ENCODE data around the gene ARL3. TPM values are rescaled to one million over a fixed set of nuclear protein-coding genes. Genes with fewer than 3 reads are reported as not detected.
A peak's percentile ranks its signal among the peaks of the same experiment; 100 is the strongest.

The ARL3 gene
- total RNA-seq, 1 experiment from 2014 or later, result 16.5 TPM

DNA sequence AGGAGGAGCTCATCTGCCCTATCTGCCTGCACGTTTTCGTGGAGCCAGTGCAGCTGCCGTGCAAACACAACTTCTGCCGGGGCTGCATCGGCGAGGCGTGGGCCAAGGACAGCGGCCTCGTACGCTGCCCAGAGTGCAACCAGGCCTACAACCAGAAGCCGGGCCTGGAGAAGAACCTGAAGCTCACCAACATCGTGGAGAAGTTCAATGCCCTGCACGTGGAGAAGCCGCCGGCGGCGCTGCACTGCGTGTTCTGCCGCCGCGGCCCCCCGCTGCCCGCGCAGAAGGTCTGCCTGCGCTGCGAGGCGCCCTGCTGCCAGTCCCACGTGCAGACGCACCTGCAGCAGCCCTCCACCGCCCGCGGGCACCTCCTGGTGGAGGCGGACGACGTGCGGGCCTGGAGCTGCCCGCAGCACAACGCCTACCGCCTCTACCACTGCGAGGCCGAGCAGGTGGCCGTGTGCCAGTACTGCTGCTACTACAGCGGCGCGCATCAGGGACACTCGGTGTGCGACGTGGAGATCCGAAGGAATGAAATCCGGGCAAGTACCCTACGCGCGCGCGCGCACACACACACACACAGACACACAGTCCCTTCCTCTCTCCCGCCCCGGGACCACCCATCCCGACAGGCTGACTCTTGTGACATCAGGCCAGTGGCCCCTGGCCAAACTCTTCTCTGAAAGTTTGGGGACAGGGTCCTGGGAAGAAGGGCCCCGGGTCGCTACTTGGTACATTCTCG is 69.4 kb downstream of the ARL3 start:
- Mint-ChIP-seq H3K27ac (peak overlapping the region in 2 of 3 experiments; percentile 88 to 91; a peak in 2 of 7 replicates), H3K4me3 (peak overlapping the region; percentile 93 to 97), H3K4me1 (peaks cover 47% of the 10 kb centered on the region in 2 experiments), H3K27me3 (ENCODE audit: low read depth) (no peaks in the 10 kb centered on the region), H3K36me3 (ENCODE audit: insufficient read depth in 1 of 3, low read depth in 3 of 3) (peaks cover 0 to 4% (median 0%) of the 10 kb centered on the region in 3 experiments; a peak in 2 of 7 replicates), H3K9me3 (no peaks in the 10 kb centered on the region; a peak in 1 of 5 replicates)
- no peak overlapping the region for H3T11ph ChIP-seq (ENCODE audit: low read length)
- H4K91ac ChIP-seq (ENCODE audit: insufficient read length, low read depth, low read length), result no peak overlapping the region
- DNase-seq, result peak; percentile 89
- peaks cover 19% of the 10 kb centered on the region; the same call in 1 of the 2 replicates for H3K79me2 ChIP-seq (ENCODE audit: insufficient read depth, low read length)
- no peak overlapping the region for H2AK5ac ChIP-seq (ENCODE audit: insufficient read length, low read length)
- no peak overlapping the region for H2AFZ ChIP-seq (ENCODE audit: low read length)
- H3K4ac ChIP-seq (ENCODE audit: low read depth, low read length), result no peak overlapping the region
- TF ChIP-seq, protein P1, sequence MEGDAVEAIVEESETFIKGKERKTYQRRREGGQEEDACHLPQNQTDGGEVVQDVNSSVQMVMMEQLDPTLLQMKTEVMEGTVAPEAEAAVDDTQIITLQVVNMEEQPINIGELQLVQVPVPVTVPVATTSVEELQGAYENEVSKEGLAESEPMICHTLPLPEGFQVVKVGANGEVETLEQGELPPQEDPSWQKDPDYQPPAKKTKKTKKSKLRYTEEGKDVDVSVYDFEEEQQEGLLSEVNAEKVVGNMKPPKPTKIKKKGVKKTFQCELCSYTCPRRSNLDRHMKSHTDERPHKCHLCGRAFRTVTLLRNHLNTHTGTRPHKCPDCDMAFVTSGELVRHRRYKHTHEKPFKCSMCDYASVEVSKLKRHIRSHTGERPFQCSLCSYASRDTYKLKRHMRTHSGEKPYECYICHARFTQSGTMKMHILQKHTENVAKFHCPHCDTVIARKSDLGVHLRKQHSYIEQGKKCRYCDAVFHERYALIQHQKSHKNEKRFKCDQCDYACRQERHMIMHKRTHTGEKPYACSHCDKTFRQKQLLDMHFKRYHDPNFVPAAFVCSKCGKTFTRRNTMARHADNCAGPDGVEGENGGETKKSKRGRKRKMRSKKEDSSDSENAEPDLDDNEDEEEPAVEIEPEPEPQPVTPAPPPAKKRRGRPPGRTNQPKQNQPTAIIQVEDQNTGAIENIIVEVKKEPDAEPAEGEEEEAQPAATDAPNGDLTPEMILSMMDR (conservative IDR thresholded peaks at IDR 0.05), result peak; percentile 79
- H4K8ac ChIP-seq (replicated peaks; ENCODE audit: insufficient read length, low read depth, low read length), result no peak overlapping the region
- no peaks in the 10 kb centered on the region for H3K9me3 ChIP-seq (ENCODE audit: control insufficient read depth, low read depth, low read length)
- H3K27me3 ChIP-seq (ENCODE audit: insufficient read depth, low read length), result no peaks in the 10 kb centered on the region
- no peak overlapping the region for H4K5ac ChIP-seq (ENCODE audit: insufficient read length, low read depth, low read length)
- no peak overlapping the region for H3K27ac ChIP-seq (ENCODE audit: insufficient read length, low read depth, low read length)
- peak overlapping the region; percentile 72 for H3K18ac ChIP-seq (ENCODE audit: insufficient read length, low read depth, low read length)
- H3K4me2 ChIP-seq (ENCODE audit: insufficient read depth, insufficient read length, low read length), result peak overlapping the region; percentile 77
- no peak overlapping the region for H2BK20ac ChIP-seq (ENCODE audit: low read depth, low read length, poor library complexity, severe bottlenecking)
- H2BK12ac ChIP-seq (ENCODE audit: insufficient read length, low read depth, low read length), result no peak overlapping the region
- no peak overlapping the region for H3K23ac ChIP-seq (ENCODE audit: insufficient read length, low read depth, low read length)
- H3K4me1 ChIP-seq (ENCODE audit: insufficient read depth, low read length), result peaks cover 5% of the 10 kb centered on the region; the same call in 1 of the 2 replicates
- H2BK120ac ChIP-seq (ENCODE audit: low read depth, low read length, poor library complexity, severe bottlenecking), result no peak overlapping the region
- peaks cover 28% of the 10 kb centered on the region for H3K23me2 ChIP-seq (ENCODE audit: insufficient read length, low read depth, low read length, poor library complexity, severe bottlenecking)
- peak overlapping the region; percentile 80 for H3K14ac ChIP-seq (ENCODE audit: insufficient read depth, low read length)
- no peaks in the 10 kb centered on the region for H3K79me1 ChIP-seq (ENCODE audit: insufficient read depth, low read depth, low read length, poor library complexity, severe bottlenecking)
- peaks cover 3% of the 10 kb centered on the region for H4K20me1 ChIP-seq (ENCODE audit: control insufficient read depth, insufficient read depth, insufficient read length)
- H3K56ac ChIP-seq (ENCODE audit: insufficient read length, low read depth, low read length), result no peak overlapping the region
- no CpG with 5 or more reads among the region's 62 CpGs for WGBS (ENCODE audit: extremely low coverage, insufficient read length, low lambda C conversion rate)
- H3K9ac ChIP-seq (ENCODE audit: extremely low read depth, insufficient read length, low read length), result peak overlapping the region; percentile 58
- H2BK15ac ChIP-seq (ENCODE audit: low read depth, low read length), result no peak overlapping the region
- H2BK5ac ChIP-seq (ENCODE audit: insufficient read length, low read length), result no peak overlapping the region
